Measurements from ENCODE around the gene RUFY2.

DNA sequence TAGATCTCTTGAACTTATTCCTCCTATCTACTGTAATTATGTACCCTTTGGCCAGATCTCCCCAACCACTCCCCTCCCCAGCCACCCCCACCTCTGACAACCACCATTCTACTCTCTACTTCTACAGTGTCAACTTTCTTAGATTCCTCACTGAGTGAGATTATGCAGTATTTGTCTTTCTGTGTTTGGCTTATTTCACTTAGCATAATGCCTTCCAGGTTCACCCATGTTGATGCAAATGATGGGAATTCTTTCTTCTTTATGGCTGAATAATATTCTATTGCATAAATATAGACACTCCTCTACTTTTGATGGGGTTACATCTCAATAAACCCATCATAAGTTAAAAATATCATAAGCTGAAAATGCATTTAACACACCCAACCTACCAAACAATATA lies 96.5 kb downstream of the RUFY2 start:
- TF ChIP-seq, protein P1, sequence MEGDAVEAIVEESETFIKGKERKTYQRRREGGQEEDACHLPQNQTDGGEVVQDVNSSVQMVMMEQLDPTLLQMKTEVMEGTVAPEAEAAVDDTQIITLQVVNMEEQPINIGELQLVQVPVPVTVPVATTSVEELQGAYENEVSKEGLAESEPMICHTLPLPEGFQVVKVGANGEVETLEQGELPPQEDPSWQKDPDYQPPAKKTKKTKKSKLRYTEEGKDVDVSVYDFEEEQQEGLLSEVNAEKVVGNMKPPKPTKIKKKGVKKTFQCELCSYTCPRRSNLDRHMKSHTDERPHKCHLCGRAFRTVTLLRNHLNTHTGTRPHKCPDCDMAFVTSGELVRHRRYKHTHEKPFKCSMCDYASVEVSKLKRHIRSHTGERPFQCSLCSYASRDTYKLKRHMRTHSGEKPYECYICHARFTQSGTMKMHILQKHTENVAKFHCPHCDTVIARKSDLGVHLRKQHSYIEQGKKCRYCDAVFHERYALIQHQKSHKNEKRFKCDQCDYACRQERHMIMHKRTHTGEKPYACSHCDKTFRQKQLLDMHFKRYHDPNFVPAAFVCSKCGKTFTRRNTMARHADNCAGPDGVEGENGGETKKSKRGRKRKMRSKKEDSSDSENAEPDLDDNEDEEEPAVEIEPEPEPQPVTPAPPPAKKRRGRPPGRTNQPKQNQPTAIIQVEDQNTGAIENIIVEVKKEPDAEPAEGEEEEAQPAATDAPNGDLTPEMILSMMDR (IDR thresholded peaks at IDR 0.05) = no peak
- no peak for TF ChIP-seq POLR2A (IDR thresholded peaks at IDR 0.05)

All from lower leg skin (tissue), 3 donors.